Suprapubic skin (tissue), 4 donors: Measurements from ENCODE around the gene IZUMO1R.

Source experiments
- POLR2A ChIP-seq, 2 donors: fragments of 450-650 bp; IDR thresholded peaks; one replicate each; pipeline ENCODE4 v1.6.1; 2017; ENCODE audit warnings: antibody characterized with exemption in 2 of 2, mild to moderate bottlenecking in 2 of 2, moderate library complexity in 2 of 2
- POLR2AphosphoS5 ChIP-seq, 3 donors: sonication (generic); formaldehyde crosslinking; IDR thresholded peaks; one replicate each; pipeline ENCODE4 v1.6.1; 2017; ENCODE audit warnings: antibody characterized with exemption in 3 of 3
- TF ChIP-seq, protein P1 (sequence below), 2 donors: fragments of 200-600 bp in 1 of 2; fragments of 450-650 bp in 1 of 2; sonication (generic) in 1 of 2; IDR thresholded peaks; one replicate each; pipeline ENCODE4 v1.5.1; 2016 to 2019; ENCODE audit warnings: antibody characterized with exemption in 2 of 2, mild to moderate bottlenecking in 1 of 2, moderate library complexity in 1 of 2

DNA sequence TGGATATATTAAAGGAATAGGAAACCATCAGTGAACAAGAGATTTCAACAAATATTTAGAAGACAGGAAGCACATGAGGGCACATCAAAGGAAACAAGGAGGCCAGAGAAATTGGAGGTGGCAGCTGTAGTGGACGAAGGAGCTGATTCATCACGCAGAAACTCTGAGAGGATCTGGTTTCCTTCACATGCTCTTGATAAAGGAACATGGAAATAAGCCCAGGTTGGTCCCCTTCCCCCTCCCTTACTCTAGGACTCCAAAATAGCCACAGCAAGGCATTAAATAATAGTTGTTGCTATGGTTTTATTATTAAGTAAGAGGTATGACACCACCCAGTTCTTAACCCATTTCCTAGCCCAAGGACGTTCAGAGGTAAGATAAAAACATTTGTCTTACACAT lies 11.3 kb downstream of the IZUMO1R start:
- TF ChIP-seq, protein P1, sequence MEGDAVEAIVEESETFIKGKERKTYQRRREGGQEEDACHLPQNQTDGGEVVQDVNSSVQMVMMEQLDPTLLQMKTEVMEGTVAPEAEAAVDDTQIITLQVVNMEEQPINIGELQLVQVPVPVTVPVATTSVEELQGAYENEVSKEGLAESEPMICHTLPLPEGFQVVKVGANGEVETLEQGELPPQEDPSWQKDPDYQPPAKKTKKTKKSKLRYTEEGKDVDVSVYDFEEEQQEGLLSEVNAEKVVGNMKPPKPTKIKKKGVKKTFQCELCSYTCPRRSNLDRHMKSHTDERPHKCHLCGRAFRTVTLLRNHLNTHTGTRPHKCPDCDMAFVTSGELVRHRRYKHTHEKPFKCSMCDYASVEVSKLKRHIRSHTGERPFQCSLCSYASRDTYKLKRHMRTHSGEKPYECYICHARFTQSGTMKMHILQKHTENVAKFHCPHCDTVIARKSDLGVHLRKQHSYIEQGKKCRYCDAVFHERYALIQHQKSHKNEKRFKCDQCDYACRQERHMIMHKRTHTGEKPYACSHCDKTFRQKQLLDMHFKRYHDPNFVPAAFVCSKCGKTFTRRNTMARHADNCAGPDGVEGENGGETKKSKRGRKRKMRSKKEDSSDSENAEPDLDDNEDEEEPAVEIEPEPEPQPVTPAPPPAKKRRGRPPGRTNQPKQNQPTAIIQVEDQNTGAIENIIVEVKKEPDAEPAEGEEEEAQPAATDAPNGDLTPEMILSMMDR (IDR thresholded peaks at IDR 0.05), result no peak
- TF ChIP-seq POLR2A (IDR thresholded peaks at IDR 0.05), result no peak
- no peak for TF ChIP-seq POLR2AphosphoS5 (IDR thresholded peaks at IDR 0.05)
